HEK293T (cell line): ENCODE measurements around the gene ZNF33B.

Experiments used
- BHLHE40 ChIP-seq: fragments of 450-650 bp; IDR thresholded peaks from 2 replicates; pipeline ENCODE4 v1.6.1; 2016; ENCODE audit warnings: mild to moderate bottlenecking, moderate library complexity, borderline replicate concordance
- FOXA1 ChIP-seq: fragments of 450-650 bp; IDR thresholded peaks from 2 replicates; pipeline ENCODE4 v1.6.1; 2016; ENCODE audit warnings: mild to moderate bottlenecking
- FOXK2 ChIP-seq: fragments of 450-650 bp; IDR thresholded peaks from 2 replicates; pipeline ENCODE4 v1.6.1; 2016; ENCODE audit warnings: mild to moderate bottlenecking
- FOXM1 ChIP-seq: fragments of 450-650 bp; IDR thresholded peaks from 2 replicates; pipeline ENCODE4 v1.6.1; 2017; ENCODE audit warnings: mild to moderate bottlenecking, borderline replicate concordance
- HDGF ChIP-seq: fragments of 450-650 bp; IDR thresholded peaks from 2 replicates; pipeline ENCODE4 v1.6.1; 2017; ENCODE audit warnings: antibody characterized with exemption, borderline replicate concordance
- L3MBTL2 ChIP-seq: fragments of 450-650 bp; conservative IDR thresholded peaks from 2 replicates; pipeline ENCODE4 v1.6.1; 2016; ENCODE audit warnings: mild to moderate bottlenecking
- SP1 ChIP-seq: fragments of 450-650 bp; IDR thresholded peaks from 2 replicates; pipeline ENCODE4 v1.6.1; 2017
- SUZ12 ChIP-seq: fragments of 450-650 bp; IDR thresholded peaks from 2 replicates; pipeline ENCODE4 v1.6.1; 2016; ENCODE audit warnings: mild to moderate bottlenecking
- TARDBP ChIP-seq: fragments of 450-650 bp; IDR thresholded peaks from 2 replicates; pipeline ENCODE4 v1.6.1; 2016
- ZNF384 ChIP-seq: fragments of 450-650 bp; IDR thresholded peaks from 2 replicates; pipeline ENCODE4 v1.6.1; 2016
- TF ChIP-seq, protein P1 (sequence below): fragments of 450-650 bp; IDR thresholded peaks from 2 replicates; pipeline ENCODE4 v1.6.1; 2016

DNA sequence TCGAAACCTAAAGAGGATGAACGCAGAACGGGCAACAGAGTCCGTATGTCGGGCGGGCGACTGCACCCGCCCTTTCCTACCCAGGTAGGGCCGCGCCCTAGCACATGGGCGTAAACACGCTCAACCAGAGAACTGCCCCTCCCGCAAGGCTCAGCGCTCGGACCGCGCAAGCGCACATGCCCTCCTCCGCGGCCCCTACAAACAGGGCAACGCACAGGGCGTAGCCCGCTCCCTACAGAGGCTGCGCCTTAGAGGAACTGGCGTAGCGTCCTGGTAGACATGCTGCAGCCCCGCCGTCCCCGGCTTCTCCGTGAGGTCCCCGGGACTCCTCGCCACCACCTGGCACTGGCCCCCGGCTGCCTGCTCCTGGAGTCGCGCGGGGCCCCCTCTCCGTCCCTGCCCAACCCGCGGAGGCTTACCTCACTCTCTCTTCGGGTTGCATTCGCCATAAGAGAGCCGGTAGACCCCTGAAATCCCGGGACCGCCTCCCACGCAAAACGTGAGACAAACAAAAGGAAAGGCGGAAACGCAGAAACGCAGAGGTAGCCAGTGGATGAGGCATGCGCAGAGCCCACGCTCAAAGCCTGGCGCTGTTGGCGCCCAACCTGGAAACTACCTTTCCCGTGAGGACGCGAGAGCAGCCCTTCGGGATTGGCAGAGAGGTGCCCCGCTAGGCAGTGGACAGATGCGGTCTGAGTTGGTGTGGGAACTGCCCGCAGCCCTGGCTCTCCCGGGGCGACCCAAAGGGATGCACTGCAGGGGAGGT is at the start of gene ZNF33B:
- peak; percentile 95 for TF ChIP-seq L3MBTL2
- no peak for TF ChIP-seq BHLHE40
- peak; percentile 53; the same call in 1 of the 2 replicates for TF ChIP-seq TARDBP
- no peak for TF ChIP-seq FOXK2
- no peak for TF ChIP-seq ZNF384
- no peak for TF ChIP-seq SP1
- TF ChIP-seq FOXM1 = no peak
- no peak for TF ChIP-seq SUZ12
- TF ChIP-seq FOXA1 = no peak
- TF ChIP-seq, protein P1, sequence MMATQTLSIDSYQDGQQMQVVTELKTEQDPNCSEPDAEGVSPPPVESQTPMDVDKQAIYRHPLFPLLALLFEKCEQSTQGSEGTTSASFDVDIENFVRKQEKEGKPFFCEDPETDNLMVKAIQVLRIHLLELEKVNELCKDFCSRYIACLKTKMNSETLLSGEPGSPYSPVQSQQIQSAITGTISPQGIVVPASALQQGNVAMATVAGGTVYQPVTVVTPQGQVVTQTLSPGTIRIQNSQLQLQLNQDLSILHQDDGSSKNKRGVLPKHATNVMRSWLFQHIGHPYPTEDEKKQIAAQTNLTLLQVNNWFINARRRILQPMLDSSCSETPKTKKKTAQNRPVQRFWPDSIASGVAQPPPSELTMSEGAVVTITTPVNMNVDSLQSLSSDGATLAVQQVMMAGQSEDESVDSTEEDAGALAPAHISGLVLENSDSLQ = no peak
- no peak for TF ChIP-seq HDGF
